Keratinocyte (primary cell): ENCODE measurements around the gene ABR. TPM values are rescaled to one million over a fixed set of nuclear protein-coding genes. Genes with fewer than 3 reads are reported as not detected.

ENCODE experiments used
- DNase-seq: peaks from one replicate; pipeline ENCODE4 v3.0.0-alpha.2; 2011; ENCODE audit warnings: low read depth, missing footprints, low spot score
- FAIRE-seq: peaks from 2 replicates; lab custom pipeline; 2011; peaks lifted over from hg19 to GRCh38; lab: Jason Lieb, UNC
- H2AFZ ChIP-seq: 2 replicates; pipeline ENCODE4 v1.6.0; 2012; ENCODE audit warnings: low read length, control low read depth, inconsistent platforms; ENCODE audit not compliant: control insufficient read depth
- H3K27ac ChIP-seq: 2 replicates; pipeline ENCODE4 v1.5.1; 2011; ENCODE audit warnings: low read length; ENCODE audit not compliant: control insufficient read depth, insufficient read depth
- H3K27me3 ChIP-seq: 3 replicates; pipeline ENCODE4 v1.6.0; 2011; ENCODE audit warnings: low read length; ENCODE audit not compliant: control insufficient read depth, insufficient read depth; ENCODE audit errors: extremely low read depth
- H3K36me3 ChIP-seq, 2 experiments: 2 replicates in 1 of 2; 3 replicates in 1 of 2; pipeline ENCODE4 v1.5.1; 2011; ENCODE audit warnings: low read length in 2 of 2, mild to moderate bottlenecking in 1 of 2; ENCODE audit not compliant: control insufficient read depth in 2 of 2, insufficient read depth in 2 of 2; ENCODE audit errors: extremely low read depth in 1 of 2
- H3K4me1 ChIP-seq: 3 replicates; pipeline ENCODE4 v1.5.1; 2011; ENCODE audit warnings: low read length; ENCODE audit not compliant: control insufficient read depth, insufficient read depth; ENCODE audit errors: extremely low read depth
- H3K4me2 ChIP-seq: 3 replicates; pipeline ENCODE4 v1.6.0; 2011; ENCODE audit warnings: low read depth, low read length; ENCODE audit not compliant: control insufficient read depth, insufficient read depth; ENCODE audit errors: extremely low read depth
- H3K4me3 ChIP-seq, 3 experiments: fragments of 200-600 bp in 1 of 3; sonication (generic) in 1 of 3; 2 replicates in 2 of 3; 3 replicates in 1 of 3; pipeline ENCODE4 v1.5.1; 2011 to 2016; ENCODE audit warnings: low read length in 3 of 3, mild to moderate bottlenecking in 3 of 3, control low read depth in 2 of 3, inconsistent platforms in 1 of 3, low read depth in 1 of 3, mixed read lengths in 1 of 3, mixed run types in 1 of 3, moderate library complexity in 1 of 3; ENCODE audit not compliant: control insufficient read depth in 2 of 3, insufficient read depth in 2 of 3; ENCODE audit errors: extremely low read depth in 1 of 3
- H3K79me2 ChIP-seq: 2 replicates; pipeline ENCODE4 v1.6.0; 2012; ENCODE audit warnings: low read length; ENCODE audit not compliant: control insufficient read depth, insufficient read depth
- H3K9ac ChIP-seq: 3 replicates; pipeline ENCODE4 v1.6.0; 2011; ENCODE audit warnings: low read length; ENCODE audit not compliant: control insufficient read depth, insufficient read depth; ENCODE audit errors: extremely low read depth
- H3K9me1 ChIP-seq: 3 replicates; pipeline ENCODE4 v1.6.0; 2011; ENCODE audit warnings: low read length; ENCODE audit not compliant: control insufficient read depth, insufficient read depth; ENCODE audit errors: extremely low read depth
- H3K9me3 ChIP-seq: 2 replicates; pipeline ENCODE4 v1.5.1; 2012; ENCODE audit warnings: low read depth, low read length; ENCODE audit not compliant: control insufficient read depth
- H4K20me1 ChIP-seq: 3 replicates; pipeline ENCODE4 v1.6.0; 2011; ENCODE audit warnings: low read length; ENCODE audit not compliant: control insufficient read depth, insufficient read depth; ENCODE audit errors: extremely low read depth
- CTCF ChIP-seq, 3 experiments: IDR thresholded peaks in 1 of 3; conservative IDR thresholded peaks in 1 of 3; optimal IDR thresholded peaks in 1 of 3; 2 replicates in 2 of 3; 3 replicates in 1 of 3; pipeline versions ENCODE3 to v1.5.1; 2011; ENCODE audit warnings: low read length in 3 of 3, mild to moderate bottlenecking in 3 of 3, moderate library complexity in 2 of 3, control low read depth in 1 of 3, inconsistent platforms in 1 of 3; ENCODE audit not compliant: insufficient read depth in 2 of 3; ENCODE audit errors: extremely low read depth in 1 of 3
- EZH2 ChIP-seq: IDR thresholded peaks from one replicate; pipeline ENCODE4 v1.6.1; 2012; ENCODE audit warnings: inconsistent platforms, mild to moderate bottlenecking, low read length, moderate library complexity
- dilution Hi-C: fragments of 300-500 bp; cut with MboI; formaldehyde crosslinking; loops from one replicate; pipeline ENCODE4 v1.7.0; 2020; ENCODE audit warnings: low sequenced_read_pairs; ENCODE audit not compliant: extremely low pct_ligation_motif_present
- polyA plus RNA-seq, 5 experiments: library from polyadenylated mRNA; depleted of rRNA in 3 of 5; stranded (reverse) in 3 of 5; stranded (forward) in 1 of 5; unstranded in 1 of 5; fragments of >200 nt; gene quantifications; 1 replicate in 1 of 5; 2 replicates in 3 of 5; 3 replicates in 1 of 5; pipeline versions ENCODE4 v1.2.1 to v1.2.3, GENCODE V29; 2011 to 2012; ENCODE audit warnings: missing spikeins in 2 of 5, low read depth in 1 of 5, low replicate concordance in 1 of 5

The ABR gene
- polyA plus RNA-seq, 1 donor (not counting 4 experiments of a cell fraction or from before 2014, with no cell fraction given), result 17.3 TPM

DNA sequence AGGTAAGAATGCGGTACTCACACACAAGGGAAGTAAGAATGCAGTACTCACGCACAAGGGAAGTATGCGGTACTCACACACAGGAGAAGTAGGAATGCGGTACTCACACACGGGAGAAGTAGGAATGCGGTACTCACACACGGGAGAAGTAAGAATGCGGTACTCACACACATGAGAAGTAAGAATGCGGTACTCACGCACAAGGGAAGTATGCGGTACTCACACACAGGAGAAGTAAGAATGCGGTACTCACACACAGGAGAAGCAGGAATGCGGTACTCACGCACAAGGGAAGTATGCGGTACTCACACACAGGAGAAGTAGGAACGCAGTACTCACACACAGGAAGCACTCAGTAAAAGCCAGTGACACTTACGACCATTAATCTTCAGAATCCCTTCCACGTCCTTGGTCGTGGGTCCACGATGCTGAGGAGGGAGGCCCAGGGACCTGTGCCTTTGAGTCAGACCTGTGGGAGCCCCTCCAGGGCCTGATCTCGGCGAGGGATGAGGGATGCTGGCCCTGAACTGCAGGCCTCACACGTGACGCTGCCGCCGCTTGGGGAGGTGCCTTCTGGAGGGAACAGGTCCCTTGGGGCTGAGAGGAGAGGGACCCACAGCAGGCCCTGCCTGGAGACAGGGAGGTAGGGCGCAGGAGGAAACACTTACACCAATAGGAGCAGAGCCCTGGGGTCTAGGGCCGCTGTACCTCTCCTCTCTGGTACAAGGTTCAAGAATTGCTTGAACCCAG lies 20.2 kb downstream of the ABR start:
- FAIRE-seq (no peak), DNase-seq (no peak)
- Histone ChIP-seq H3K27me3 (peaks cover 2% of the 10 kb centered on the region), H3K27ac (no peak overlapping the region), H3K4me1 (no peaks in the 10 kb centered on the region), H3K4me3 (no peak overlapping the region), H3K9me1 (no peaks in the 10 kb centered on the region), H4K20me1 (no peaks in the 10 kb centered on the region), H3K36me3 (no peaks in the 10 kb centered on the region), H3K9me3 (no peaks in the 10 kb centered on the region), H3K79me2 (no peaks in the 10 kb centered on the region), H3K4me2 (no peak overlapping the region), H2AFZ (no peak overlapping the region), H3K9ac (no peak overlapping the region)
- TF ChIP-seq EZH2, result no peak
- no peak for TF ChIP-seq CTCF (optimal IDR thresholded peaks at IDR 0.05 in 1 of 3, IDR thresholded peaks at IDR 0.05 in 1 of 3, conservative IDR thresholded peaks at IDR 0.05 in 1 of 3; ENCODE audit: extremely low read depth in 1 of 3, insufficient read depth in 2 of 3, low read length in 3 of 3)
- dilution Hi-C loops, result no loop called here

DNA sequence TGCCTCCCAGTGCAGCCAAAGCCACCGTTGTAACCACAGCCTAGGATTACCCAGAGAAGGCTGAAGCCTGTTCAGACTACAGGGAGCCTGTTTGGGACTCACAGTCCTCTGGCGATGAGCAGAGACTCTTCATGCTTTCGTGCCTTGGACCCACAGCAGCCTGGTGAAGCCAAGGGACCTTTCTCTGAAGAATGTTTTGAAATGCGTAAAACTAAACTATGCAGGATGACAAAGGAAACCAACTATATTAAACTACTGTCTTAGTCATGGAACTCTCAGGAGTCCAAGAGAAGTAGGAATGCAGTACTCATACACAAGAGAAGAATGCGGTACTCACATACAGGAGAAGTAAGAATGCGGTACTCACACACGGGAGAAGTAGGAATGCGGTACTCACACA lies 20.9 kb downstream of the ABR start:
- FAIRE-seq (no peak), DNase-seq (no peak)
- no peak overlapping the region for H2AFZ ChIP-seq
- dilution Hi-C loops, result no loop called here
- no peaks in the 10 kb centered on the region for H3K79me2 ChIP-seq
- H3K4me3 ChIP-seq, result no peak overlapping the region
- no peaks in the 10 kb centered on the region for H3K36me3 ChIP-seq
- no peak overlapping the region for H3K9ac ChIP-seq
- no peaks in the 10 kb centered on the region for H3K9me1 ChIP-seq
- no peak overlapping the region for H3K27ac ChIP-seq
- H4K20me1 ChIP-seq, result no peaks in the 10 kb centered on the region
- H3K4me2 ChIP-seq, result no peak overlapping the region
- peaks cover 9% of the 10 kb centered on the region for H3K27me3 ChIP-seq
- no peaks in the 10 kb centered on the region for H3K9me3 ChIP-seq
- H3K4me1 ChIP-seq, result no peaks in the 10 kb centered on the region
- TF ChIP-seq EZH2 (no peak), CTCF (optimal IDR thresholded peaks at IDR 0.05 in 1 of 3, IDR thresholded peaks at IDR 0.05 in 1 of 3, conservative IDR thresholded peaks at IDR 0.05 in 1 of 3; ENCODE audit: extremely low read depth in 1 of 3, insufficient read depth in 2 of 3, low read length in 3 of 3) (no peak)
